ENCODE measurements around the gene SINHCAF.
A peak's percentile ranks its signal among the peaks of the same experiment; 100 is the strongest.
"Not testable (repeated sequence)": the region's sequence is repeated elsewhere in the genome, so short reads cannot be mapped to it uniquely, and the experiment has no call there.

Gene SINHCAF

GRCh38 chr12:31325877-31326631 lies at the start of gene SINHCAF:
SINHCAF (minus strand) TSS chr12:31326150; CDS start chr12:31298204, 27,946 bp downstream.
- peak; percentile 99 to 100 for DNase-seq (ENCODE audit: low read depth in 2 of 2)

DNA sequence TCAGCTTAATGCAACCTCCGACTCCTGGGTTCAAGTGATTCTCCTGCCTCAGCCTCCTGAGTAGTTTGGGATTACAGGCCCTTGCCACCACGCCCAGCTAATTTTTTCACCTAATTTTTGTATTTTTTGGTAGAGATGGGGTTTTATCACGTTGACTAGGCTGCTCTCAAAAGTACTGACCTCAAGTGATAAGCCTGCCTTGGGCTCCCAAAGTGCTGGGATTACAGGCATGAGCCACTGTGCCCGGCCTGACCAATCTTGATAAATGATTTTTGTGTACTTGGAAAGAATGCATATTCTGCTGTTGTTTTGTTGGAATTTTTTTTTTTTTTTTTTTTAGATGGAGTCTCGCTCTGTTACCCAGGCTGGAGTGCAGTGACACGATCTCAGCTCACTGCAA lies 49.5 kb upstream of the SINHCAF start:
- not testable (repeated sequence) for DNase-seq (ENCODE audit: low read depth in 2 of 2)

GRCh38 chr12:31371256-31371620 lies 45.3 kb upstream of the SINHCAF start:
- no peak for DNase-seq (ENCODE audit: low read depth in 2 of 2)

DNA sequence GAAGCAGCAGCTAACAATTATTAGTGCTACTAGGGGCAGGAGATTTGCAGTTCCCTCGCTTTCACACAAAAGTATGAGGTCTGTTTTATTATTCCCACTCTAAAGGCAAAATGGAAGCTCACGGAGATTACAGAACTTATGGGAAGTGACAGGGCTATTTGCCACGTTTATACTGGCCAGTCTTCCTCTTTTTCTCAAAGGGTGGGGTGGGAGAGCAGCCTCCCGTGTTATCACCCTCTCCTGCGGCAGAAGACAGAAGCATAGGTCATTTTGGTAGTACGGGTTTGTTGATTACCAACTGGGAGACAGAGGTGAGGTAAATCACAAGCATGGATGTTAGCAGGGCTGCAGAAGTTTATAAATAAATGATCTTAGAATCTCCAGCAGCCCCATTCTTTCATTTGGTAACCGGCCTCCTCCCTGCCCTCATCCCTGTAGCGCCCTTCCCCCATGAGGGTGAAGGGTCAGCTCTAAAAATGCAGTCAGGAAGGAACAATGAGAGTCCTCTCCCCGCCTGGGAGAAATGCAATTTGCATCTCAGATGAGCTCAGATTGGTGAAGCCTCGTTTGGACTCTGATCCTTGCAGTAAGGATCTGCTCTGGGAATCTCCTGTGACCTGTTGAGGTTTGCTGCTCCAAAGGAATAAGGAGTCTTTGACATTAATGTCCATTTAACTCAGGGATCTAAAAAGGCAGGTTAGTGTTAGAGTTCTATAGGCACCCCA lies 44.7 kb upstream of the SINHCAF start:
- no peak for DNase-seq (ENCODE audit: low read depth in 2 of 2)

DNA sequence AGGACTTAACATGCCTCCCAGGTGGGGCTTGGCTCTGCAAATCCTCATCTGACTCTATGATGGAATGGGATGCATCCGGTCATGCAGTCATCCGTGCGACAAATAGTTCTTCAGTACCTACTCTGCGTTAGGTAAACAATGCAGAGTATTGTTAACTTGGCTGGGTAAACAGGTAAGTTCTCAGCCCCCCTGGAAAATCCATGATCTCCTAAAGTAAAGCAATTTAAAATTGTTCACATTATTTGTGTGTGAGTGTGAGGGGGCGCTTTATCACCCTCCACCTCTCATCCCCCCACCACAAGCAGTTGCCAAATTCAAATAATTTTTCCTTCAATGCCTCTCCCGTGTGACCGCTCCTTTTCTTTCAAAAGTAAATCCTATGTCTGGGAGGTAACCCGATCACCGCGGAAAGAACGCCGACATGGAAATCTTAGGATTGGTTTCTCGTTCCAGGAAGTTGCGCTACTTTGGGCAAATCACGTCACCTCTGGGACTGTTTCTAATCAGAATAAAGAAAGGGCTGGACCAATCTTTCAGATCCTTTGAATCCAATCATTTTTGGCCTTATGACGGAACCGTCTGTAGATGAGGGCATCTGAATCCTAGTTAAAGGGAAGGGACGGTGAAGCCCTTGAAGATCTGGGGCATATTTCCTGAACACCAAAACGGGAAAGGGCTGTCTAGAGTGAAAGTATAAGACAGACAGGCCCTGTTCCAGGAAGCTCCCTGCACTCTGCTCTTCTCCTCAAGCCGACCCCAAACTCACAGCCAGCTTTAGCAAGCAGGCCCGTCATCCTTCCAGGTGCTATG lies 44.0 kb upstream of the SINHCAF start:
- DNase-seq (ENCODE audit: low read depth in 2 of 2) = no peak

- DNase-seq (ENCODE audit: low read depth in 2 of 2) = no peak
These were observed 42.9 kb upstream of the SINHCAF start for GRCh38 chr12:31368666-31369361.

GRCh38 chr12:31366104-31366621 lies 40.2 kb upstream of the SINHCAF start:
- no peak for DNase-seq (ENCODE audit: low read depth in 2 of 2)

- DNase-seq (ENCODE audit: low read depth in 2 of 2) = no peak
These were observed 37.9 kb upstream of the SINHCAF start for GRCh38 chr12:31363831-31364230.

DNA sequence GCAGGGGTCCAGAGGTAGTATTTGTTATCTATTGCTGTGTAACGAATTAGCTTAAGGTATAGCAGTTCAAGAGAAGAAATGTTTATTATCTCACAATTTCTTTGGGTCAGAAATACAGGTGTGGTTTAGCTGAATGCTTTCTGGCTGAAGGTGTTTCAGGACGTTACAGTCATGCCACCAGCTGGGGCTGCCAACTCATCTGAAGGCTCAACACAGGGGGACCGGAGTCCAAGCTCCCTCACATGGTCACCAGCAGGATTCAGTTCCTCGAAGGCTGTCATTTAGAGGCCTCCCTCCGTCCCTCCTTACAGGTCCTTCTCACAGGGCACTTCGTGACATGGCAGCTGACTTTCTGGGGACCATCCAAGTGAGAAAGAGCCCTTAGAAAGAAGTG lies 37.5 kb upstream of the SINHCAF start:
- no peak for DNase-seq (ENCODE audit: low read depth in 2 of 2)

- DNase-seq (ENCODE audit: low read depth in 2 of 2) = no peak
These were observed 36.9 kb upstream of the SINHCAF start for GRCh38 chr12:31362759-31363415.

DNA sequence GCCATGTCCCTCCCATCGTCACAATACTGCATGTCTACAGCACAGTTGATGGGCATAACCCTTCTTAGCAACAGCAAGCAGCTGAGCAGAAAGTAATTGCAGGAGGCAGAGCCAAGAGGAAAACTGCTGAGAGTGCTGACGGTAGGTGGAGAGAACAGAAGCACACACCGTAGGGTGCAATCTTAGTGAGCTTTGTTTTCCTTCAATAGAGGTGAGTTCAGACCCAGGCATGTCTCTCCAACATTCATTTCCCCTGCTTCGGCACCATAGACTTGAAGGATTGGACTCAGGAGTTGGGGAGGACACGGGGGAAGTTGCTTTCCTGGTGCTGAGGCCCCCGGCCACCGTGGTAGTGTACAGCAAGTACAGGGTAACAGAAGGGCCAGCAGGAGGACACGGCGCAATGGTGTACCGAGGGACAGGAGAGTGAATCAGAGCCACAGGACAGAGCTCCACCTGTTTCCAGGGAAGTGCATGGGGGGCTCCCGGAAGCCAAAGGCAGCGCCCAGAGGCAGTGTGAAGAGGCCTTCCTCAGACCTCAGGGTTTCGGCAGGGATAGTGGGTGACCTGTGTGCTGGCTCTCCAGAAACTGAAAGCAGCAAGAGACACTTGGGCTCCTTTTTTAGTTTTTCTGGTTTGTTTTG lies 36.3 kb upstream of the SINHCAF start:
- no peak for DNase-seq (ENCODE audit: low read depth in 2 of 2)

DNA sequence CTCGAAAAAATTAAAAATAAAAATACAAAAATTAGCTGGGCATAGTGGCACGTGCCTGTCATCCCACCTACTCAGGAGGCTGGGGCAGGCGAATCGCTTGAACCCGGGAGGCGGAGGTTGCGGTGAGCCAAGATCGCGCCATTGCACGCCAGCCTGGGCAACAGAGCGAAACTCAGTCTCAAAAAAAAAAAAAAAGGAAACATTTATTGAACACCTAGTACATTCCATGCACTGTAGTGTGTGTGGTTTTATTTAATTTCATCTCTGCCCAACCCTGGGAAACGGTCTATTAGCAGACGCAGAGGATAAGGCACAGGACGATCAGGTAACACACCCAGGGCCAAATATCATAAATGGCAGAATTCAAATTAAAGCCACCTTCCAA lies 35.8 kb upstream of the SINHCAF start:
- no peak for DNase-seq (ENCODE audit: low read depth in 2 of 2)

DNA sequence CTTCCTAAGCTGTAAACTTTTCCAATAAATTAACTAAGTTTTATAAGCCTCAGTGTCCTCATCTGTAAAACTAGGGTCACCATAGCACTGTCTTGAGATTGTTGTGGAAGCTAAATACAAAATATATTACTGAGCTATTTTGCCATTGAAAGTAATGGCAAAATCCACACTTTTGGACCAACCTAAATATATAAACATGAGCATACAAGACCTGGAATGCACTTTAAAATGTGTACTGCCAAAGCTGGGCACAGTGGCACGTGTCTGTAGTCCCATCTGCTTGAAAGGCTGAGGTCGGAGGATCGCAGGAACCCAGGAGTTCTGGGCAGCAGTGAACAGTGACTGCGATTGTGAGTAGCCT lies 29.8 kb upstream of the SINHCAF start:
- no peak for DNase-seq (ENCODE audit: low read depth in 2 of 2)

DNA sequence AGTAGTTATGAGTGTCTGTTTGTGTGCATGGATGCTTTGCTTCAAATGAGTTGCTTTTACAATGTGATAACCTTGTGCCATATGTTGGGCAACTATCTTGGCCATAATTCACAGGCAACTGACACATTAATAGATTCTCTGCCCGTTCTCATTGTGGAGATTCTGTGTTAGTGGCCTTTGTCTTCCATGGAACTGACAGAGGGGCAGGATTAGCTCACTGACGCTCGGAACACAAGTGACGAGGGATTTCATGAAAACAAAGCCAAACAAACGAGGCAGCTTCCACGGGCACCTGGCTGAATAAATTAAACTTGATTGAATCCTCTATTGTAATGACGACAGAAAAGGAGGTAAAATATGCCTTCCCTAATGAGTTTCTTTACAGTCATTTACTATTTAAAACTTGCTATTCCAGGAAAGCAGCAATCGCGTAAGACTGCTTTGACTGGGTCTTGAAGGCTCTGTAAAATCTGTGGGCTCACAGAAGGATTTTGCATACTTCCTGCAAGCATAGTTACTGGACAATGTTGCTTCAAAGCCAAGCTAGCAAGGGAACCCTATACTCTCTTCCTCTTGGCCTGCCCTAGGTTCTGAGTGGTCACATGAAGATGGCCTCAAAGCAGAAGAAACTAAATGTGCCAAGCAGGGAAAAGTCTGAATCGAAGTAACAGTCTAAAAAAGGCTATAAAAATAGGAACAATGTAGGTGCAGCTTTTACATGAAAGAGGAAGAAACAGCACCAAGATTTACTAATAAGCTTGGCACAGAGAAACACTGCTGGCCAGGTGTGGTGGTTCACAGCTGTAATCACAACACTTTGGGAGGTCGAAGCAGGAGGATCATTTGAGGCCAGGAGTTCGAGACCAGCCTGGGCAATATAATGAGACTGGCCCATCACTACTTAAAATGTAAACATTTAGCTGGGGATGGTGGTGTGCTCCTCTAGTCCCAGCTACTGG lies 28.1 kb upstream of the SINHCAF start:
- DNase-seq (ENCODE audit: low read depth in 2 of 2) = no peak

- no peak for DNase-seq (ENCODE audit: low read depth in 2 of 2)
These were observed 20.3 kb upstream of the SINHCAF start for GRCh38 chr12:31346267-31346666.

DNA sequence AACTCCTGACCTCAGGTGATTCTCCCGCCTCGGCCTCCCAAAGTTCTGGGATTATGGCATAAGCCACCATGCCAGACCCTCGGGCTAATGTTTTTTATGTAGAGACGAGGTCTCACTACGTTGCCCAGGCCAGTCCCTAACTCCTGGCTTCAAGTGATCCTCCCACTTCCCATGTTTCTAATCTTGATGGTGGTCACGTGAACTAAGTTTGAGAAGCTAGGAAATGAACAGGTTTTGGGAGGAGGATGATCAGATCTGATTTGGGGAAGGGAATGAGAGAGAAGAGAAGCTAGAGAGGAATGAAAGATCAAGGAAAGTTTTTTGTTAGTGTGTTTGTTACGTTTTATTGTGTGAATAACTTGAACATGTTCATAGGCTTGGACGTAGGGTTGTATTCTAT lies 17.2 kb upstream of the SINHCAF start:
- DNase-seq (ENCODE audit: low read depth in 2 of 2) = no peak

DNA sequence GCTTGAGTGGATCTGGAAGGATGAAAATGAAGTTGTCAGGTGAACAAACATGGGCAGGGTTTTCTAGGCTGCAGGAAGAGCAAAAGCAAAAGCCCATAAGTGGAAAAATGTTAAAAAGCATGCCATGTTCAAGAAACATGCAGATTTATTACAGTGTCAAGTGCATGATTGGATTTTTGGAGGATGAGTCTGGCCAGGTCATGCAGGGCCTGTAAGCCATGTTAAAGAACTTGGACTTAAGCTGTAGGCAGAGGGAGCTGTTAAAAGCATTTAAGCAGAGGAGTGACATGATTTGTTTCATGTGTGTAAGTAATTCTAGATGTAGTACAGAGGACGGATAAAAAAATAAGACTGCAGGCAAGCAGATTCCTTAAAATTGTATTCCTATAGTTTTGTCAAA lies 16.3 kb upstream of the SINHCAF start:
- DNase-seq (ENCODE audit: low read depth in 2 of 2) = no peak

DNA sequence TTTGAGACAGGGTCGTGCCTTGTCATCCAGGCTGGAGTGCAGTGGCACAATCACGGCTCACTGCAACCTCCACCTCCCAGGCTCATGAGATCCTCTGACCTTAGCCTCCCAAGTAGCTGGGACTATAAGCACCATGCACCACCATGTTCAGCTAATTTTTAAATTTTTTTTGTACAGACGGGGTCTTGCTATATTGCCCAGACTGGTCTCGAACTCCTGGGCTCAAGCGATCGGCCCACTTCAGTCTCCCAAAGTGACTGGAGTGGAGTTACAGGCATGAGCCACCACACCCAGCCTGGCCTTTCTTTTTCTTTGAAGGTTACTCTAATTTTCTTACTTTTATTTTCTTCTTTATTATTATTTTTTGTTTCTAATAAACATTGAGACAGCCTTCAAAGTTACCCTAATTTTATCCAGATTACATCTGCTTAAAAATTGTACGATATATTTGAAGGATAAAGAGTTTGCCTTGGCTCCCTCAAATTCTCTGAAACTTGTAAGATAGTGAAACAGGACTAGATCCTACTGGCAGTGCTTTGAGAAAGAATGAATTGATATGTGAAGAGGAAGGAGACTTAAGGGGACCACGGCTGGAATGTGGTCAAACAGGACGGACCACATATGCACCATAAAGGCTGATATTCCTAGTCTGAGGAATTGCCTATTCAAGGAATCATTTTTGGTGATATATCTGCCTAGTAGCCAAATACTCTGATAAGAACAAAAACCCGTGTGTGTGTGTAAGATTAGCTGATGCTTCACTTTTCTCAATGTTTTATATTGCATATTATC lies 14.1 kb upstream of the SINHCAF start:
- no peak for DNase-seq (ENCODE audit: low read depth in 2 of 2)

GRCh38 chr12:31337952-31338351 lies 12.0 kb upstream of the SINHCAF start:
- no peak for DNase-seq (ENCODE audit: low read depth in 2 of 2)

Measured in stimulated activated CD8-positive, alpha-beta memory T cell treated with anti-CD3 and anti-CD28 coated beads, Interleukin-2, amount 100 ng/mL, for 48 hours (primary cell).